GM12864 (cell line): ENCODE data around the gene ADAMTS9.

Experiments used
- DNase-seq: peaks from one replicate; pipeline ENCODE4 v3.0.0-alpha.2; 2011; ENCODE audit warnings: low read depth
- H3K4me3 ChIP-seq: 2 replicates; pipeline ENCODE4 v1.5.1; 2011; ENCODE audit warnings: mild to moderate bottlenecking, low read depth, low read length, control low read depth
- CTCF ChIP-seq: IDR thresholded peaks from 2 replicates; pipeline ENCODE4 v1.5.1; 2011; ENCODE audit warnings: low read depth, mild to moderate bottlenecking, moderate library complexity, low read length, control low read depth, inconsistent platforms; ENCODE audit errors: missing control alignments

The ADAMTS9 gene

GRCh38 chr3:64495781-64496334, 191.9 kb downstream of the ADAMTS9 start:
- no peak for TF ChIP-seq CTCF
- no peak overlapping the region for H3K4me3 ChIP-seq
- no peak for DNase-seq

- no peak overlapping the region for H3K4me3 ChIP-seq
- TF ChIP-seq CTCF, result no peak
- DNase-seq, result no peak
Measured at GRCh38 chr3:64495121-64495780, 192.5 kb downstream of the ADAMTS9 start.

GRCh38 chr3:64494526-64494925, 193.3 kb downstream of the ADAMTS9 start:
- DNase-seq, result no peak
- H3K4me3 ChIP-seq, result no peak overlapping the region
- no peak for TF ChIP-seq CTCF

- TF ChIP-seq CTCF, result no peak
- no peak for DNase-seq
- no peak overlapping the region for H3K4me3 ChIP-seq
Measured at GRCh38 chr3:64493149-64493548, 194.7 kb downstream of the ADAMTS9 start.

- TF ChIP-seq CTCF, result no peak
- no peak for DNase-seq
- no peak overlapping the region for H3K4me3 ChIP-seq
Measured at GRCh38 chr3:64491843-64492242, 196.0 kb downstream of the ADAMTS9 start.

- no peak for TF ChIP-seq CTCF
- no peak overlapping the region for H3K4me3 ChIP-seq
- no peak for DNase-seq
Measured at GRCh38 chr3:64490180-64490724, 197.5 kb downstream of the ADAMTS9 start.
